Epithelial cell of esophagus (primary cell): Measurements from ENCODE around the gene GABRR3.

Source experiments
- DNase-seq: peaks from one replicate; pipeline ENCODE4 v3.0.0; 2010; ENCODE audit warnings: low read depth
- H3K4me3 ChIP-seq: 2 replicates; pipeline ENCODE4 v1.5.1; 2011; ENCODE audit warnings: mild to moderate bottlenecking, low read length, control low read depth
- CTCF ChIP-seq: IDR thresholded peaks from 2 replicates; pipeline ENCODE4 v1.5.1; 2011; ENCODE audit warnings: low read depth, mild to moderate bottlenecking, low read length, control low read depth, inconsistent platforms; ENCODE audit not compliant: insufficient read depth; ENCODE audit errors: missing control alignments

GABRR3 gene

GRCh38 chr3:98002717-98003116 is 32.4 kb downstream of the GABRR3 start:
- H3K4me3 ChIP-seq: no peak overlapping the region
- DNase-seq: no peak
- TF ChIP-seq CTCF: no peak

GRCh38 chr3:97999994-98000393 is 35.1 kb downstream of the GABRR3 start:
- DNase-seq: no peak
- H3K4me3 ChIP-seq: no peak overlapping the region
- no peak for TF ChIP-seq CTCF

GRCh38 chr3:97999103-97999502 is 36.0 kb downstream of the GABRR3 start:
- DNase-seq: no peak
- TF ChIP-seq CTCF: no peak
- H3K4me3 ChIP-seq: no peak overlapping the region

- no peak overlapping the region for H3K4me3 ChIP-seq
- DNase-seq: no peak
- no peak for TF ChIP-seq CTCF
Measured at GRCh38 chr3:97996988-97997387, 38.1 kb downstream of the GABRR3 start.

- DNase-seq: no peak
- no peak overlapping the region for H3K4me3 ChIP-seq
- no peak for TF ChIP-seq CTCF
Measured at GRCh38 chr3:97994328-97994945, 40.7 kb downstream of the GABRR3 start.

GRCh38 chr3:97993526-97993925 is 41.6 kb downstream of the GABRR3 start:
- no peak for DNase-seq
- H3K4me3 ChIP-seq: no peak overlapping the region
- no peak for TF ChIP-seq CTCF

- TF ChIP-seq CTCF: no peak
- DNase-seq: no peak
- H3K4me3 ChIP-seq: no peak overlapping the region
Measured at GRCh38 chr3:97992547-97993173, 42.5 kb downstream of the GABRR3 start.
